GM18498 (cell line): ENCODE results near the gene SEMA3D.

Experiments
- ATAC-seq: cut with Tn5 transposase; IDR thresholded peaks from one replicate; pipeline ENCODE4 v1.9.1; 2021; ENCODE audit warnings: mild to moderate bottlenecking, moderate library complexity; ENCODE audit not compliant: unreplicated experiment

Gene SEMA3D

DNA sequence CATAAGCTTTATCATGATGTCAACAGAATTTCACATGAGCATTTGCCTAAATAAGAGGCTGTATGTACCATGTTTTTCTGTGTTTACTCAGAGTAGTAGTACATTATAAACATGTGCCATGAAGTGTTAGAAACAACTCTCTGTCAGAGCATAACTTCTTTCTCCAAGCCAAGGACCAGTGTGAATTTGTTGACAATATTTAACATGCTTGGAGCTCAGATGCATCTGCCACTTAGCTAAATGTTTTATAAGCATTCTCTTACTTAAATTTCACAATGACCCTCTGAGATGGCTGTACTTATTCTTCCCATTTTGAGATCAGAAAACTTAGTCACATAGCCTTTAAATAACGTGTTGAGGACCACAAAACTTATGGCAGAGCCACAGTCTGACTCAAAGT, 105.0 kb downstream of the SEMA3D start:
- no peak for ATAC-seq

GRCh38 chr7:85081392-85081791, 105.5 kb downstream of the SEMA3D start:
- no peak for ATAC-seq

- no peak for ATAC-seq
These were observed 107.4 kb downstream of the SEMA3D start for GRCh38 chr7:85079434-85079833.

- ATAC-seq: no peak
These were observed 108.7 kb downstream of the SEMA3D start for GRCh38 chr7:85078181-85078580.

- ATAC-seq: no peak
These were observed 111.0 kb downstream of the SEMA3D start for GRCh38 chr7:85075864-85076263.

- no peak for ATAC-seq
These were observed 111.9 kb downstream of the SEMA3D start for GRCh38 chr7:85074992-85075391.

- ATAC-seq: no peak
These were observed 112.8 kb downstream of the SEMA3D start for GRCh38 chr7:85074016-85074415.

DNA sequence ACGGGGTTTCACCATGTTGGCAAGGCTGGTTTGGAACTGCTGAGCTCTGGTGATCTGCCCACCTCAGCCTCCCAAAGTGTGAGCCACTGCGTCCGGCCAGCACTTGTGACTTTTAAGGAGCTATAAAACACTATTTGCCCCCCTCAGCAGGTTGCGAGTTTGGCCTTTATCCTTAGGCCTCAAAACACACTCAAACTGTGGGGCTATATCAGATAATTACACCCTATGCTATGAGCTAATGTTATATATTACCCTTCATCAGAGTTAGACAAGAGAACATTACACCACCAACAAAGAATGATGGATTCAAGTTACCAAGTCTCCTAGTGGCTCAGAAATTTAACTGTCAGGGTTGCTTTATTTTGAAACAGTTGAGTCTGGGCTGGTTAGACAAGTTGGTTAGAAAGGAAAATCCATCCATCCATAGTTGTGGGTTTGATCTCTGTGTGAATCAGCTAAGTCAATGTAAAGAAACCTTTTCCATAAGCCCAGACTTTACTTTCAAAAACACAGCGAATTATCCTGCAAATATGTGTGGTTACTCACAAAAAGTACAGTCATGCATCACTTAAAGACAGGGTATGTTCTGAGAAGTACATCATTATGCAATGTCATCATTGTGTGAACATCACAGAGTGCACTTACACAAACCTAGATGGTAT, 115.8 kb downstream of the SEMA3D start:
- no peak for ATAC-seq

DNA sequence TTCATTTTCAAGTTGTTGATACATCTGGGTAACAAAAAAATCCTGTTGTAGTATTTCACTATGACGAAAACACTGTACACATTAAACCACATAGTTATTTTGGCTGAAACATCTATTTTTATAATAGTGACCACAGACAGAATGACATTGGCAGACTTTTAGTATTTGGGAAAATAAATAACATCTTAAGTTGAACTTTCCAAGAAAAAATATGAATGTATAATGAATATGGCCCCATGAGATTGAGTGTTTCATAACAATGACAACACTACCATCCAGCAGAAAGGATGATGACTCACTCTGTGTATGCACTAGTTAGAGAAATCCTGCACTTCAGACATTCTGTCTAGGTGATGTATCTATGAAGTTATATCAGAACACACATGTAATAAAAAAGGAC, 118.1 kb downstream of the SEMA3D start:
- ATAC-seq: no peak

DNA sequence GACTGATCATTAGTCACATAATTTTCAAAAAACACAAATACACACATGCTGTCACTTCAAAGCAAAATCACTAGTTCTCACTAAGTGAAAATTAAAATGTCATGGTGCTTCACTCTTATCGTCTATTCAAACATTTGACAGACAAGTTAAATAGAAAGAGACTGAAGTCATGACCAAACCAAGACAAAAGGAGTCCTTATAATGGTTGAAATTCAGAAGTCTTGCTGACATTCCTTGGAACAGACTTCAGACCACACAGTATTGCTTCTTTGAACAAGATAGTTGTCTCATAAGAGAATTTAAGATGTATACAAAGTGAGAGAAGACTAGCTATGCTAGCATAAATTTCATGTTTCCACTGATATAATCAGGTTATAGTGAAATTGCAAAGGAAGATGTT, 119.5 kb downstream of the SEMA3D start:
- no peak for ATAC-seq

- ATAC-seq: no peak
These were observed 120.9 kb downstream of the SEMA3D start for GRCh38 chr7:85065888-85066485.

DNA sequence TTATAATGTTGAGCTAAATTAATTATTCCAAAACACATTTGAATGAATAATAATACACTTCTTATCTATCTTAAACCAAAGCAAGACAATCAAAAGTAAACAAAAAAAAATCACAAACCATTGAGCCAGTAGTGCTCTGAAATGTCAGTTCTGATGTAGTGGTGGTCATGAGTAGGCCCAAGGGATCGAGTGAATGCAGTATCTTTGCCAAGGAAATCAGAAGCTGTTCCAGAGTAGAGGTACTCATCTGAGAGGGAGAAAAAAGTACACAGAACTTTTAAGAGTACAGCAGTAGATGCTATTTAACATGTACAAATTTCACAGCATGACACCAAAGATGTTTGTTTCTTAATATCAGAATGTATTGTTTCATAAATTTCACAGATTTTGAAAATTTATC, 121.5 kb downstream of the SEMA3D start:
- ATAC-seq: no peak

DNA sequence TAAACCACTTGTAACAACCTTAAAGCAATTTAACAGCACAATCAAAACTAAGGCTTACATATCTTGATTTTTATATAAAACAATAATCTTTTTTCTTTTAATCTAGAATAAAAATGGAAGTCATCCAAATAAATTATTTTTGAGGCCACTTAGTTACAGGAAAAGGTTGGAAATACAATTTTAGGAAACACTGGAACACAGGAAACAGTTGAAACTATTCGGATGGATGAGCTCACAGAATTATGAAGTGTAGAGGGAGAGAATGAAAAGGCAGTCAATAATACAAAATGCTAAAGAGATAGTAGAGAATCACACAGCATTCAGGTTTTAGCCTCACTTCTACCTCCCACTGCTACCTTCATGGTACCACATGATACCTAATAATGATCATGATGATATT, 124.2 kb downstream of the SEMA3D start:
- no peak for ATAC-seq

GRCh38 chr7:85061456-85061855, 125.4 kb downstream of the SEMA3D start:
- ATAC-seq: no peak

- no peak for ATAC-seq
These were observed 126.2 kb downstream of the SEMA3D start for GRCh38 chr7:85060696-85061095.

- ATAC-seq: no peak
These were observed 130.9 kb downstream of the SEMA3D start for GRCh38 chr7:85055906-85056305.

DNA sequence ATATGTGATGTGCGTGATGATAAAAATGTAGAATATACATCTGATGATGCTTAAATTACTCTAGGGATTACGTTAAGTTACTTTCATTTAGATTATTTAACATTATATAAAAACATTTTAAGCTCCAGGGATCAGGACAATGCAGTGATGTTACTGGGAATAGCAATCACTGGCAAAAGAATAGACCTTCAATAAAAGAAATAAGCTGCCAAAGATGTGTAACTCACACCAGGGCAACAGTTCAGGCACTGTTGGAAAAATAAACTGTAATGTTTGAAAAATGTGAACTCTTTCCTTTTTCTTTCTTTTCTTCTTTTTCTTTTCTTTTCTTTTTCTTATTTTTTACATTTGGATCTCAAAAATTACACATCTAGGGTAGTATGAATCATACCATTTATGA, 131.7 kb downstream of the SEMA3D start:
- no peak for ATAC-seq

DNA sequence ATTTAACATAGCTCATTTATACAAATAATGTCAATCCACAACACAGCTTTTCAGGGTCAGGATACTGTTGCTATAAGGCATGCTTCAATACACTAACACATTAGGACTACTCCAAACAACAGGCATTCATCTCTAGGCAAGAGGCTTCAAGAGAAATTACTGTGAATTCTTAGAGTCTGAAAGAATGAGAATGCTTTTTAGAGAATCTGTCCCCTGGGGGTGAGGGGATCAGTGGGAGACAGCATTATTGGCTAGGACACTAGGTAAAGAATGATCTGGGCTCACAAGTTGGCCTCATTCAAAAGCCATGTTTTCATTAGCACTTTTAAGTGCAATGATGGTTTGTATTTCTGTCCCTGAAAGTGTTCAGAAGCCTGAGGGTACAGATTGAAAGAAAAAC, 132.6 kb downstream of the SEMA3D start:
- no peak for ATAC-seq

- no peak for ATAC-seq
These were observed 134.0 kb downstream of the SEMA3D start for GRCh38 chr7:85052894-85053293.

GRCh38 chr7:85052056-85052737, 134.7 kb downstream of the SEMA3D start:
- ATAC-seq: no peak

GRCh38 chr7:85046534-85046933, 140.3 kb downstream of the SEMA3D start:
- ATAC-seq: no peak

DNA sequence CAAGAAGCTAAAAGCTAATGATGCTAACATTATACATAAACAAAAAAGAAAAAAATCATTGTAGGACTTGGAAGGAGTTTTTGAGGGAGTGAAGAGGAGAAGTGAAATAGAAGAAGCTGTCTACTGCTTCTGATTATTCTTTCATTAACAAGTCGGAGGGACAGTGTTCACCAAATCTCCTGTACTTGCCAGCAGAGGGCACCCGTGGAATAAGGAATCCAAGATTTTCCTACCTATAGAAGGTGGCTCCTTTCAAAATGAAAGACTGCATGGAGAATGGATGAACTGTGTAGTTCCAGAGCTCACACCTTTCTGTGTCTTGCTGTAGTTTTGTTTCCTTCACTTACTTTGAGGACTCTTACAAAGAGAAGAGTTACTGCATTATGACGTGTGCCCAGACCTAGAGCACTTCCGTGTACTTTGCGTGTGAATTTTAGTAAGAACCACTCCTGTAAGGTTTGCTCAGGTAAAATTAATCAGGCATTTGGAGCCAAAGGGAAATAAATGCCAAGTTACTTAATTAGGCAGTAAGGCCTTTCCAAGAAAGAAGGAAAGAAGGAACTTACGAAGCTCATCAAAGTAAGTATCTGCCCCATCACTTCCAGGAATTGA, 145.1 kb downstream of the SEMA3D start:
- ATAC-seq: no peak
